ENCODE data around the gene NOTUM.
A peak's percentile ranks its signal among the peaks of the same experiment; 100 is the strongest.

The NOTUM gene

GRCh38 chr17:81930142-81931125, 30.6 kb downstream of the NOTUM start:
- WGBS (ENCODE audit: extremely low coverage, insufficient coverage, insufficient read length): no CpG with 5 or more reads among the region's 20 CpGs
- Histone ChIP-seq H4K12ac (ENCODE audit: low read depth, low read length) (no peak overlapping the region), H3K4me1 (ENCODE audit: control insufficient read depth in 1 of 2, insufficient read depth in 2 of 2, low read length in 2 of 2) (peaks cover 14 to 18% of the 10 kb centered on the region in 2 experiments)

GRCh38 chr17:81929253-81930141, 31.5 kb downstream of the NOTUM start:
- no CpG with 5 or more reads among the region's 31 CpGs for WGBS (ENCODE audit: extremely low coverage, insufficient coverage, insufficient read length)
- H3K4me2 ChIP-seq (ENCODE audit: low read length): no peak overlapping the region

More at GRCh38 chr17:81930142-81931125, 30.6 kb downstream of the NOTUM start:
- Histone ChIP-seq H2BK5ac (ENCODE audit: low read depth, low read length, poor library complexity) (no peak overlapping the region), H2BK12ac (ENCODE audit: low read length) (no peak overlapping the region), H3K4me3 (ENCODE audit: low read depth, low read length) (no peak overlapping the region), H2AK5ac (ENCODE audit: low read length) (no peak overlapping the region), H3K79me2 (ENCODE audit: control insufficient read depth, insufficient read depth, low read length, poor library complexity) (peaks cover 17% of the 10 kb centered on the region), H3K36me3 (ENCODE audit: control insufficient read depth in 1 of 2, insufficient read depth in 2 of 2, low read length in 2 of 2) (peaks cover 4 to 10% of the 10 kb centered on the region in 2 experiments), H3K79me1 (ENCODE audit: low read length) (peaks cover 18% of the 10 kb centered on the region), H2AFZ (ENCODE audit: insufficient read depth, low read length, poor library complexity) (no peak overlapping the region), H4K91ac (ENCODE audit: low read depth, low read length) (no peak overlapping the region), H3K18ac (ENCODE audit: low read length) (no peak overlapping the region), H4K8ac (ENCODE audit: low read depth, low read length) (no peak overlapping the region), H3K23ac (ENCODE audit: low read length) (no peak overlapping the region), H3K14ac (ENCODE audit: low read length) (no peak overlapping the region), H3K27me3 (ENCODE audit: insufficient read depth, low read length) (no peaks in the 10 kb centered on the region), H2BK120ac (ENCODE audit: insufficient read depth, low read length, poor library complexity) (no peak overlapping the region), H3K9me3 (ENCODE audit: insufficient read depth, low read depth, low read length) (no peaks in the 10 kb centered on the region), H3K4me2 (ENCODE audit: low read length) (no peak overlapping the region), H3K4ac (ENCODE audit: low read depth, low read length) (no peak overlapping the region), H3K27ac (ENCODE audit: low read depth, low read length) (no peak overlapping the region), H3K9ac (ENCODE audit: low read length) (no peak overlapping the region)
- DNase-seq: no peak

DNA sequence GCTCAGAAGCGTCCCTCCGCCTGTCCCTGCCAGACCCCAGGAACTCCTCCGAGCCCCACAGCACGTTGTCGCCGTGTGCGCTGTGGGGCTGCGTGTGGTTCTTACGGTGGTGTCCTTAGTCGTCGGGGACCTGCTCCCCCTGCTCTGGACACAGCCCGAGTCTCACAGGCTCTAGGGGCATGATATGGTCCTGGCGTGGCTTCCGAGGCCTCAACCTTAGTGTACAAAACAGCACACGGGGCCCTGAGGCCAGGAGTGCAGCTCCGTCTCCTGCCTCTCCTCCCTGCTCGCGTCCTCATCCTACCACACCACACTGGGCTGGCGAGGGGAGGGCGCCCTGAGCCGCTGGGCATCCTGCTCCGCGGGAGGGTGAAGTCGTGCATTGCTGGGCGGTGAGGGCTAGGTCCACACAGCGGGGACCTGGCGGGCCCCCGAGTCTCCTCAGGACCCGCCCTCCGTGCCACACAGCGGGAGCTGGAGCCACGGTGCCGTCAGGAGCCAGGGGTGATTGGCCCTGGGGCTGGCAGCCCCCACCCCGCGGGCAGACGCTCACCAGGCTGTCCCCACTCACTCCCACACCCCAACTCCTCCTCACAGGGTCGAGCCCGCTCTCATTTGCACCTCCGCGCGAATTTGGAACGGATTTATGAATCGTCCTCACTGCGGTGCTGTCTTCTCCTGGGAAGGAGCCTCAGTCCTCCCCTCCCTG, 32.3 kb downstream of the NOTUM start:
- H2BK12ac ChIP-seq (ENCODE audit: low read length): peak overlapping the region; percentile 6
- H3K14ac ChIP-seq (ENCODE audit: low read length): peak overlapping the region; percentile 26
- H4K91ac ChIP-seq (ENCODE audit: low read depth, low read length): peak overlapping the region; percentile 63
- H4K8ac ChIP-seq (ENCODE audit: low read depth, low read length): peak overlapping the region; percentile 63
- H3K27me3 ChIP-seq (ENCODE audit: insufficient read depth, low read length): no peaks in the 10 kb centered on the region
- H3K36me3 ChIP-seq (ENCODE audit: control insufficient read depth in 1 of 2, insufficient read depth in 2 of 2, low read length in 2 of 2): no peaks in the 10 kb centered on the region
- H3K4me3 ChIP-seq (ENCODE audit: low read depth, low read length): peak overlapping the region; percentile 62
- peak overlapping the region; percentile 26 for H2AFZ ChIP-seq (ENCODE audit: insufficient read depth, low read length, poor library complexity)
- H3K79me1 ChIP-seq (ENCODE audit: low read length): peaks cover 22% of the 10 kb centered on the region
- H3K79me2 ChIP-seq (ENCODE audit: control insufficient read depth, insufficient read depth, low read length, poor library complexity): peaks cover 31% of the 10 kb centered on the region
- no peaks in the 10 kb centered on the region for H3K9me3 ChIP-seq (ENCODE audit: insufficient read depth, low read depth, low read length)
- peaks cover 30 to 34% of the 10 kb centered on the region in 2 experiments for H3K4me1 ChIP-seq (ENCODE audit: control insufficient read depth in 1 of 2, insufficient read depth in 2 of 2, low read length in 2 of 2)
- no peak overlapping the region for H3K4ac ChIP-seq (ENCODE audit: low read depth, low read length)
- peak overlapping the region; percentile 31 for H3K18ac ChIP-seq (ENCODE audit: low read length)
- no peak overlapping the region for H4K12ac ChIP-seq (ENCODE audit: low read depth, low read length)
- peak overlapping the region; percentile 81 for H3K4me2 ChIP-seq (ENCODE audit: low read length)
- peak in 1 of 2 donors; percentile 23 for DNase-seq
- H3K27ac ChIP-seq (ENCODE audit: low read depth, low read length): no peak overlapping the region
- WGBS (ENCODE audit: extremely low coverage, insufficient coverage, insufficient read length): no CpG with 5 or more reads among the region's 44 CpGs
- H3K23ac ChIP-seq (ENCODE audit: low read length): no peak overlapping the region
- no peak overlapping the region for H2BK120ac ChIP-seq (ENCODE audit: insufficient read depth, low read length, poor library complexity)
- no peak overlapping the region for H2BK5ac ChIP-seq (ENCODE audit: low read depth, low read length, poor library complexity)
- no peak overlapping the region for H3K9ac ChIP-seq (ENCODE audit: low read length)
- peak overlapping the region; percentile 6 for H2AK5ac ChIP-seq (ENCODE audit: low read length)

More at GRCh38 chr17:81929253-81930141, 31.5 kb downstream of the NOTUM start:
- Histone ChIP-seq H3K14ac (ENCODE audit: low read length) (no peak overlapping the region), H3K9ac (ENCODE audit: low read length) (no peak overlapping the region), H3K4me1 (ENCODE audit: control insufficient read depth in 1 of 2, insufficient read depth in 2 of 2, low read length in 2 of 2) (peaks cover 22 to 26% of the 10 kb centered on the region in 2 experiments), H4K91ac (ENCODE audit: low read depth, low read length) (no peak overlapping the region), H3K79me1 (ENCODE audit: low read length) (peaks cover 18% of the 10 kb centered on the region), H3K23ac (ENCODE audit: low read length) (no peak overlapping the region), H2BK12ac (ENCODE audit: low read length) (no peak overlapping the region), H2AK5ac (ENCODE audit: low read length) (no peak overlapping the region), H4K8ac (ENCODE audit: low read depth, low read length) (no peak overlapping the region), H3K4me3 (ENCODE audit: low read depth, low read length) (no peak overlapping the region), H2BK5ac (ENCODE audit: low read depth, low read length, poor library complexity) (no peak overlapping the region), H3K27me3 (ENCODE audit: insufficient read depth, low read length) (no peaks in the 10 kb centered on the region), H2BK120ac (ENCODE audit: insufficient read depth, low read length, poor library complexity) (no peak overlapping the region), H3K4ac (ENCODE audit: low read depth, low read length) (no peak overlapping the region), H3K18ac (ENCODE audit: low read length) (no peak overlapping the region), H3K9me3 (ENCODE audit: insufficient read depth, low read depth, low read length) (no peaks in the 10 kb centered on the region), H3K79me2 (ENCODE audit: control insufficient read depth, insufficient read depth, low read length, poor library complexity) (peaks cover 24% of the 10 kb centered on the region), H2AFZ (ENCODE audit: insufficient read depth, low read length, poor library complexity) (no peak overlapping the region), H3K36me3 (ENCODE audit: control insufficient read depth in 1 of 2, insufficient read depth in 2 of 2, low read length in 2 of 2) (peaks cover 0 to 4% of the 10 kb centered on the region in 2 experiments), H3K27ac (ENCODE audit: low read depth, low read length) (no peak overlapping the region), H4K12ac (ENCODE audit: low read depth, low read length) (no peak overlapping the region)
- DNase-seq: peak; percentile 58 to 68

Data from trophoblast cell (in vitro differentiated cells and primary cell).